HepG2 (cell line): ENCODE results near the gene ICE1. TPM values are rescaled to one million over a fixed set of nuclear protein-coding genes. Genes with fewer than 3 reads are reported as not detected.

ENCODE experiments used
- DMAP1 ChIP-seq: IDR thresholded peaks from 2 replicates; pipeline ENCODE4 v1.6.1; 2016
- ELF3 ChIP-seq: IDR thresholded peaks from 2 replicates; pipeline ENCODE4 v1.6.1; 2016; ENCODE audit warnings: missing genetic modification reagents, missing compliant biosample characterization
- HNF4A ChIP-seq: sonication (generic); formaldehyde crosslinking; IDR thresholded peaks from 2 replicates; pipeline ENCODE4 v1.4.0; 2020; ENCODE audit warnings: missing genetic modification reagents
- HOXD1 ChIP-seq: sonication (generic); formaldehyde crosslinking; IDR thresholded peaks from 2 replicates; pipeline ENCODE4 v1.5.0; 2020; ENCODE audit warnings: missing genetic modification reagents
- NAIF1 ChIP-seq: sonication (generic); formaldehyde crosslinking; IDR thresholded peaks from 2 replicates; pipeline ENCODE4 v1.5.0; 2020; ENCODE audit warnings: mild to moderate bottlenecking, missing genetic modification reagents, borderline replicate concordance
- NFE2 ChIP-seq: sonication (generic); formaldehyde crosslinking; IDR thresholded peaks from 2 replicates; pipeline ENCODE4 v1.4.0; 2020; ENCODE audit warnings: missing genetic modification reagents
- NFIC ChIP-seq: IDR thresholded peaks from 2 replicates; pipeline ENCODE4 v1.6.1; 2012; ENCODE audit warnings: mild to moderate bottlenecking, low read length, inconsistent platforms
- NR3C1 ChIP-seq: sonication (generic); formaldehyde crosslinking; IDR thresholded peaks from 2 replicates; pipeline ENCODE4 v1.4.0; 2020; ENCODE audit warnings: missing genetic modification reagents
- SIX4 ChIP-seq: sonication (generic); formaldehyde crosslinking; IDR thresholded peaks from 2 replicates; pipeline ENCODE4 v1.4.0; 2020; ENCODE audit warnings: missing genetic modification reagents
- TOPORS ChIP-seq: sonication (generic); formaldehyde crosslinking; IDR thresholded peaks from 2 replicates; pipeline ENCODE4 v1.8.0; 2023; ENCODE audit warnings: mild to moderate bottlenecking, missing genetic modification reagents
- ZBTB14 ChIP-seq: sonication (generic); formaldehyde crosslinking; IDR thresholded peaks from 2 replicates; pipeline ENCODE4 v1.4.0; 2020; ENCODE audit warnings: missing genetic modification reagents
- ZFP36L1 ChIP-seq: sonication (generic); formaldehyde crosslinking; IDR thresholded peaks from 2 replicates; pipeline ENCODE4 v1.8.0; 2022; ENCODE audit warnings: mild to moderate bottlenecking, missing genetic modification reagents, moderate library complexity
- ZNF335 ChIP-seq: sonication (generic); formaldehyde crosslinking; IDR thresholded peaks from 2 replicates; pipeline ENCODE4 v1.4.0; 2020; ENCODE audit warnings: missing genetic modification reagents
- ZNF564 ChIP-seq: sonication (generic); formaldehyde crosslinking; IDR thresholded peaks from 2 replicates; pipeline ENCODE4 v1.8.1; 2023; ENCODE audit warnings: mild to moderate bottlenecking, missing genetic modification reagents
- ZNF766 ChIP-seq: sonication (generic); formaldehyde crosslinking; IDR thresholded peaks from 2 replicates; pipeline ENCODE4 v1.5.0; 2020; ENCODE audit warnings: missing genetic modification reagents, borderline replicate concordance
- ZNF784 ChIP-seq: sonication (generic); formaldehyde crosslinking; IDR thresholded peaks from 2 replicates; pipeline ENCODE4 v1.5.1; 2020; ENCODE audit warnings: missing genetic modification reagents, mild to moderate bottlenecking, borderline replicate concordance
- ZSCAN20 ChIP-seq: sonication (generic); formaldehyde crosslinking; IDR thresholded peaks from 2 replicates; pipeline ENCODE4 v1.4.0; 2020; ENCODE audit warnings: missing genetic modification reagents, mild to moderate bottlenecking, borderline replicate concordance
- polyA plus RNA-seq, 8 experiments: library from polyadenylated mRNA; depleted of rRNA in 3 of 8; stranded (reverse) in 7 of 8; unstranded in 1 of 8; fragments of >200 nt; fragmentation: Illumina TruSeq in 4 of 8; extraction: Trizol in 4 of 8; gene quantifications; 2 replicates each; pipeline versions ENCODE4 v1.2.1 to v1.2.3, GENCODE V29; 2011 to 2016; ENCODE audit warnings: low read depth in 4 of 8, missing spikeins in 1 of 8, mixed read lengths in 1 of 8; ENCODE audit not compliant: insufficient read depth in 1 of 8
- total RNA-seq, 5 experiments: library from RNA; depleted of rRNA; stranded (reverse); fragments of >200 nt; fragmentation: Illumina TruSeq; extraction: Trizol; gene quantifications; 2 replicates each; pipeline ENCODE4 v1.2.3, GENCODE V29; 2016; ENCODE audit warnings: low read depth in 1 of 5
- TF ChIP-seq, protein P1 (sequence below): sonication (generic); formaldehyde crosslinking; IDR thresholded peaks from 2 replicates; pipeline ENCODE4 v1.4.0; 2020; ENCODE audit warnings: missing genetic modification reagents, borderline replicate concordance
- TF ChIP-seq, protein P2 (sequence below): IDR thresholded peaks from 2 replicates; pipeline ENCODE4 v1.6.1; 2016; ENCODE audit warnings: control low read depth

The ICE1 gene
- total and polyA plus RNA-seq, 2 of the 13 experiments (the other 11 are each of a cell fraction or from before 2014, with no cell fraction given): 9.1 to 27.6 TPM

DNA sequence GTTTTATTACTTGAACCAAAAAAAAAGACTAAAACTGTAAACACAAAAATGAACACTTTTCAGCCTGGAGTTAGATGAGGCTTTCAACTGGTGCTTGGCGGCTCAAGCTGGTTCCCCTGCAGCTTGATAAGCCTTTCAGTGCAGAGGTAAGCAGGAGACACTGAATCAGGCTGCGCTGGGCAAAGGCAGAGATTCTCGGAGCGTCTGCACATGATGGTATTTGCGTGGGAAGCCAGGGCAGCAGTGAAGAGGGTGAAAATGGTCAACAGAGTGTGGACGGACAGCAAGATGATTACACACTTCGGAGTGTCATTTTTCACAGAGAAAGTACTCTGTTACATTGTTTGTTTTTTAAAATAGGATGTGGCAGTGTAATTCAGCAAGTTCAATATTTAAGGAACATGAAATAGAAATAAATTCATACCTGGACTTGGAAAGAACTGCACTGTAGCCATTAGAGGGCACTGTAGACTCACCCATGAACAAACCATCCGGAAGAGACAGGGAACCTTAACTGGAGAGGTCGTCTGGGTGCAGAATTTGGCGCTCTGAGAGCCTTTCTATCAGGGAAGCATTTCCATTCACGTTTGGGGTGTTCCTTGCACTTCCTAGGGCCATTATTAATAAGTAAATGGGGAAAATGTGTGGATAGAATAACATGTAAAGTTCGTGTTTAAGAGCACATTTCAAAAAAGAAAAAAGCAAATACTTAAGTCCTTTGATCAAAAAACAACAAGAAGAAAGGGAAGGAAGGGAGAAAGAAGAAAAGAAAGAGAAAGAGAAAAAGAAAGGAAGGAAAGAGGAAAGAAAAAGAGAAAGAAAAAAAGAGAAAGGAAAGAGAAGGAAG is 69.8 kb downstream of the ICE1 start (continued):
- TF ChIP-seq ZNF335: no peak
- TF ChIP-seq ZFP36L1 (CRISPR knock-in tag): no peak
- TF ChIP-seq ZSCAN20 (CRISPR knock-in tag): no peak
- no peak for TF ChIP-seq NR3C1 (CRISPR knock-in tag)
- TF ChIP-seq SIX4 (CRISPR knock-in tag): no peak
- no peak for TF ChIP-seq NAIF1
- TF ChIP-seq HNF4A: no peak
- TF ChIP-seq HOXD1 (CRISPR knock-in tag): no peak
- no peak for TF ChIP-seq ZBTB14 (CRISPR knock-in tag)
- 0 out of 2 replicates have a peak, but pooled peaks have one; percentile 36 for TF ChIP-seq ELF3
- no peak for TF ChIP-seq ZNF766 (CRISPR knock-in tag)
- no peak for TF ChIP-seq DMAP1 (CRISPR knock-in tag)
- TF ChIP-seq, protein P1, sequence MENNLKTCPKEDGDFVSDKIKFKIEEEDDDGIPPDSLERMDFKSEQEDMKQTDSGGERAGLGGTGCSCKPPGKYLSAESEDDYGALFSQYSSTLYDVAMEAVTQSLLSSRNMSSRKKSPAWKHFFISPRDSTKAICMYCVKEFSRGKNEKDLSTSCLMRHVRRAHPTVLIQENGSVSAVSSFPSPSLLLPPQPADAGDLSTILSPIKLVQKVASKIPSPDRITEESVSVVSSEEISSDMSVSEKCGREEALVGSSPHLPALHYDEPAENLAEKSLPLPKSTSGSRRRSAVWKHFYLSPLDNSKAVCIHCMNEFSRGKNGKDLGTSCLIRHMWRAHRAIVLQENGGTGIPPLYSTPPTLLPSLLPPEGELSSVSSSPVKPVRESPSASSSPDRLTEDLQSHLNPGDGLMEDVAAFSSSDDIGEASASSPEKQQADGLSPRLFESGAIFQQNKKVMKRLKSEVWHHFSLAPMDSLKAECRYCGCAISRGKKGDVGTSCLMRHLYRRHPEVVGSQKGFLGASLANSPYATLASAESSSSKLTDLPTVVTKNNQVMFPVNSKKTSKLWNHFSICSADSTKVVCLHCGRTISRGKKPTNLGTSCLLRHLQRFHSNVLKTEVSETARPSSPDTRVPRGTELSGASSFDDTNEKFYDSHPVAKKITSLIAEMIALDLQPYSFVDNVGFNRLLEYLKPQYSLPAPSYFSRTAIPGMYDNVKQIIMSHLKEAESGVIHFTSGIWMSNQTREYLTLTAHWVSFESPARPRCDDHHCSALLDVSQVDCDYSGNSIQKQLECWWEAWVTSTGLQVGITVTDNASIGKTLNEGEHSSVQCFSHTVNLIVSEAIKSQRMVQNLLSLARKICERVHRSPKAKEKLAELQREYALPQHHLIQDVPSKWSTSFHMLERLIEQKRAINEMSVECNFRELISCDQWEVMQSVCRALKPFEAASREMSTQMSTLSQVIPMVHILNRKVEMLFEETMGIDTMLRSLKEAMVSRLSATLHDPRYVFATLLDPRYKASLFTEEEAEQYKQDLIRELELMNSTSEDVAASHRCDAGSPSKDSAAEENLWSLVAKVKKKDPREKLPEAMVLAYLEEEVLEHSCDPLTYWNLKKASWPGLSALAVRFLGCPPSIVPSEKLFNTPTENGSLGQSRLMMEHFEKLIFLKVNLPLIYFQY (CRISPR knock-in tag): no peak
- TF ChIP-seq, protein P2, sequence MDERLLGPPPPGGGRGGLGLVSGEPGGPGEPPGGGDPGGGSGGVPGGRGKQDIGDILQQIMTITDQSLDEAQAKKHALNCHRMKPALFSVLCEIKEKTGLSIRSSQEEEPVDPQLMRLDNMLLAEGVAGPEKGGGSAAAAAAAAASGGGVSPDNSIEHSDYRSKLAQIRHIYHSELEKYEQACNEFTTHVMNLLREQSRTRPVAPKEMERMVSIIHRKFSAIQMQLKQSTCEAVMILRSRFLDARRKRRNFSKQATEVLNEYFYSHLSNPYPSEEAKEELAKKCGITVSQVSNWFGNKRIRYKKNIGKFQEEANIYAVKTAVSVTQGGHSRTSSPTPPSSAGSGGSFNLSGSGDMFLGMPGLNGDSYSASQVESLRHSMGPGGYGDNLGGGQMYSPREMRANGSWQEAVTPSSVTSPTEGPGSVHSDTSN (CRISPR knock-in tag): no peak
- TF ChIP-seq ZNF784: no peak
- no peak for TF ChIP-seq NFE2 (CRISPR knock-in tag)
- TF ChIP-seq NFIC: no peak
- no peak for TF ChIP-seq ZNF564 (CRISPR knock-in tag)
- TF ChIP-seq TOPORS (CRISPR knock-in tag): no peak
